Right lobe of liver (tissue), 6 donors: ENCODE measurements around the gene ZNF280D. TPM values are rescaled to one million over a fixed set of nuclear protein-coding genes. Genes with fewer than 3 reads are reported as not detected.

Experiments used
- ATAC-seq, 4 donors: fragments of 200-7000 bp; cut with Tn5 transposase; one replicate each; pipeline ENCODE4 v1.9.1; 2020; ENCODE audit warnings: mild to moderate bottlenecking in 4 of 4, moderate library complexity in 4 of 4
- DNase-seq, 3 donors: peaks; one replicate each; pipeline ENCODE4 v3.0.0-alpha.2; 2020
- H3K27ac ChIP-seq, 3 donors: fragments of 200-600 bp; one replicate each; pipeline ENCODE4 v1.8.0; 2022
- H3K27me3 ChIP-seq, 2 donors: fragments of 200-600 bp; one replicate each; pipeline ENCODE4 v1.8.0; 2022
- H3K36me3 ChIP-seq, 4 donors: fragments of 200-600 bp; sonication (generic) in 1 of 4; one replicate each; pipeline versions ENCODE4 v1.5.1 to v1.8.0; 2017 to 2022; ENCODE audit warnings: control low read depth in 1 of 4
- H3K4me1 ChIP-seq, 4 donors: fragments of 200-600 bp; sonication (generic) in 1 of 4; one replicate each; pipeline versions ENCODE4 v1.5.1 to v1.8.0; 2017 to 2022; ENCODE audit warnings: control low read depth in 1 of 4
- H3K4me3 ChIP-seq, 3 donors: fragments of 200-600 bp; one replicate each; pipeline ENCODE4 v1.8.0; 2022
- H3K9me3 ChIP-seq, 4 donors: fragments of 200-600 bp; sonication (generic) in 1 of 4; one replicate each; pipeline versions ENCODE4 v1.5.1 to v1.8.0; 2017 to 2022; ENCODE audit warnings: control low read depth in 1 of 4
- POLR2A ChIP-seq: fragments of 450-650 bp; IDR thresholded peaks from one replicate; pipeline ENCODE4 v1.6.1; 2017; ENCODE audit warnings: antibody characterized with exemption, mild to moderate bottlenecking
- WGBS: methylation state at CpG from one replicate; pipeline ENCODE4 v1.1.6; 2018; ENCODE audit warnings: low coverage, low lambda C conversion rate; ENCODE audit not compliant: insufficient coverage; ENCODE audit errors: missing lambda C conversion rate; 5-methylcytosine and 5-hydroxymethylcytosine counted together
- intact Hi-C, 2 donors: fragments of 100-400 bp; cut with DNase I; formaldehyde crosslinking; loops; one replicate each; pipeline versions ENCODE4 v1.11.2 to v1.14.1; 2022
- total RNA-seq, 6 experiments: library from RNA; depleted of rRNA in 2 of 6; stranded (reverse); fragments of >200 nt in 2 of 6; fragmentation: NEBNext Ultra II Directional in 3 of 6; extraction: Animal tissue kit (Norgen Biotek cat#: 25700) in 3 of 6; gene quantifications; one replicate each; pipeline versions ENCODE4 v1.1.0 to v1.2.4, GENCODE V29; 2016 to 2023
- TF ChIP-seq, protein P1 (sequence below), 4 donors: fragments of 200-600 bp in 3 of 4; fragments of 450-650 bp in 1 of 4; IDR thresholded peaks; one replicate each; pipeline versions ENCODE4 v1.5.1 to v1.8.0; 2016 to 2022; ENCODE audit warnings: antibody characterized with exemption in 4 of 4, mild to moderate bottlenecking in 2 of 4
- donor health status: DM: no; HTN: yes; CAD: no.
- donor health status: DM: no; HTN: no; CAD: no.
- donor health status: DM: no; HTN: no; CAD: no.
- donor health status: DM: no; HTN: yes; CAD: no.
- donor health status: DM: no; HTN: yes; CAD: no.

The ZNF280D gene
- total RNA-seq, 6 experiments from 2014 or later = 18.2 to 34.0 (median 18.7) TPM

DNA sequence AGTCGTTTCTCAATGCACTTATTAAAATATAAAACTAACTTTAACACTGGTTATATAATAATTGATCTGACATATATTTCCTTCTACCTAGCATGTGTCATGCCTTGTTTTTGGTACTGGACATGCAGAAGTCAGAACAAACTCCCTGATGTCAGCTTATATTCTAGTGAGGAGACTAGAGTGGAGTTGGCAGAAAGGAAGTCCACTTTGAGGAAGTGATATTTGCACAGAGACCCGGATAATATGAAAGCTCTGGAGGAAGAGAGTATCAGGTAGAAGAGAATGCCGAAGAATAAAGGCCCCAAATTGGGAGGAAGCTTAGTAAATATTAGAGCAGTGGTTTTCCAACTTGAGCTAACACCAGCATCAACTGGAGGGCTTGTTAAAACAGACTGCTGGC is 24.6 kb upstream of the ZNF280D start:
- DNase-seq = no peak
- intact Hi-C loops = no loop called here
- H3K27ac ChIP-seq = no peak overlapping the region
- peak in 2 of 4 donors; percentile 34 to 47 for ATAC-seq
- H3K4me1 ChIP-seq = peaks cover 0 to 5% (median 0%) of the 10 kb centered on the region in 4 donors
- H3K9me3 ChIP-seq = no peaks in the 10 kb centered on the region
- H3K36me3 ChIP-seq = no peaks in the 10 kb centered on the region
- H3K4me3 ChIP-seq = no peak overlapping the region
- TF ChIP-seq, protein P1, sequence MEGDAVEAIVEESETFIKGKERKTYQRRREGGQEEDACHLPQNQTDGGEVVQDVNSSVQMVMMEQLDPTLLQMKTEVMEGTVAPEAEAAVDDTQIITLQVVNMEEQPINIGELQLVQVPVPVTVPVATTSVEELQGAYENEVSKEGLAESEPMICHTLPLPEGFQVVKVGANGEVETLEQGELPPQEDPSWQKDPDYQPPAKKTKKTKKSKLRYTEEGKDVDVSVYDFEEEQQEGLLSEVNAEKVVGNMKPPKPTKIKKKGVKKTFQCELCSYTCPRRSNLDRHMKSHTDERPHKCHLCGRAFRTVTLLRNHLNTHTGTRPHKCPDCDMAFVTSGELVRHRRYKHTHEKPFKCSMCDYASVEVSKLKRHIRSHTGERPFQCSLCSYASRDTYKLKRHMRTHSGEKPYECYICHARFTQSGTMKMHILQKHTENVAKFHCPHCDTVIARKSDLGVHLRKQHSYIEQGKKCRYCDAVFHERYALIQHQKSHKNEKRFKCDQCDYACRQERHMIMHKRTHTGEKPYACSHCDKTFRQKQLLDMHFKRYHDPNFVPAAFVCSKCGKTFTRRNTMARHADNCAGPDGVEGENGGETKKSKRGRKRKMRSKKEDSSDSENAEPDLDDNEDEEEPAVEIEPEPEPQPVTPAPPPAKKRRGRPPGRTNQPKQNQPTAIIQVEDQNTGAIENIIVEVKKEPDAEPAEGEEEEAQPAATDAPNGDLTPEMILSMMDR (IDR thresholded peaks at IDR 0.05) = no peak
- no peak for TF ChIP-seq POLR2A
- 57% methylated on average over 3 of the region's 3 CpGs for WGBS
- H3K27me3 ChIP-seq = no peaks in the 10 kb centered on the region

DNA sequence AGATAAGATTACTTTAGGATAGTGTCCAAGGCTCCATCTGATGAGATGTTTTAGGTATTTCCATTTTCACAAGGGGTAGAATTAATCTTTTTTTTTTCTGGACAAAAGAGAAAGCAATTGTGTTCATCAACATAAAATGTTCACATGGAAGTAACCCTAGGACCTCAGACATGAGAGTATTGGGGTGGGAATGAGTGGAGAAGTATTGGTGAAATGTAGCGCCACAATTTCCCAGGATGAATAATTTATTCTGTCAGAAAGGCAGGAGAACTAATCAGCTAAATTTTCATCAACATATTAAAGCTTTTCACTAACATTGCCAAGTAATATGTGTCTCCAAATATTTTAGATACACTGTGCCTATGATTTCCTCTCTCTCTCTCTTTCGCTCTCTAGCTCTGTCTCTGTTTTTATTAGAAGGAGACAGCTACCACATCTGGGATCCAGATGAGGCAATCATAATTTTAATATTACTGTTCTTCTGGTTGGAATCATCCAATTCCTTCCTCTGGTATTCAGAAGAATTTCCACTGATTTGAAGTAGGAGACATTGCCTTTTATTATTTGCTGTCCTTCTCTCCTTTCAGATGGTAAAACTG is 21.6 kb upstream of the ZNF280D start:
- 80% methylated on average over 2 of the region's 2 CpGs for WGBS
- peaks cover 0 to 5% (median 0%) of the 10 kb centered on the region in 4 donors for H3K4me1 ChIP-seq
- ATAC-seq = no peak

DNA sequence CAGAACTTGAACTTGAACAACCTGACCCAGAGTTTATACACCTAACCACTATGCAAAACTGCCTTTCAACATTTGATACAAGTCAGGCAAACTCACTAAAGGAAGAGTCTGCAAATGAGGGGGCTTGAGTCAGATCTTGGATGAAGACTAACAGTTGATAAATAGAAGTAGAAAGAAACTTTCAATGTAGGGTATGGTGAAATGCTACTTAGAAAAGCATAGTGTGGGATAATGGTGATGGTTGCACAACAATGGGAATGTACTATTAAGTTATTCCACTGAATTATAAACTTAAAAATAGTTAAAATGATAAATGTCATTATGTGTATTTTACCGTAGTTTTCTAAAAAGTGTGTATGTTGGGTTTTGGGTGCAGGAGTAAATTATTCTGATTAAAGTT is 19.7 kb upstream of the ZNF280D start:
- Histone ChIP-seq H3K27me3 (no peaks in the 10 kb centered on the region), H3K9me3 (peaks cover 0 to 2% (median 0%) of the 10 kb centered on the region in 4 donors), H3K36me3 (no peaks in the 10 kb centered on the region), H3K27ac (no peak overlapping the region), H3K4me3 (no peak overlapping the region), H3K4me1 (peaks cover 0 to 11% (median 0%) of the 10 kb centered on the region in 4 donors)
- DNase-seq (no peak), ATAC-seq (no peak)
- intact Hi-C loops = no loop called here
- 85% methylated on average over 1 of the region's 1 CpG for WGBS
- no peak for TF ChIP-seq POLR2A
- TF ChIP-seq, protein P1 (IDR thresholded peaks at IDR 0.05) = no peak

More for the DNA sequence above, 21.6 kb upstream of the ZNF280D start:
- DNase-seq = no peak
- Histone ChIP-seq H3K27me3 (no peaks in the 10 kb centered on the region), H3K27ac (no peak overlapping the region), H3K36me3 (no peaks in the 10 kb centered on the region), H3K9me3 (peaks cover 0 to 2% (median 0%) of the 10 kb centered on the region in 4 donors), H3K4me3 (no peak overlapping the region)
- intact Hi-C loops = no loop called here
- TF ChIP-seq POLR2A = no peak
- TF ChIP-seq, protein P1 (IDR thresholded peaks at IDR 0.05) = no peak

DNA sequence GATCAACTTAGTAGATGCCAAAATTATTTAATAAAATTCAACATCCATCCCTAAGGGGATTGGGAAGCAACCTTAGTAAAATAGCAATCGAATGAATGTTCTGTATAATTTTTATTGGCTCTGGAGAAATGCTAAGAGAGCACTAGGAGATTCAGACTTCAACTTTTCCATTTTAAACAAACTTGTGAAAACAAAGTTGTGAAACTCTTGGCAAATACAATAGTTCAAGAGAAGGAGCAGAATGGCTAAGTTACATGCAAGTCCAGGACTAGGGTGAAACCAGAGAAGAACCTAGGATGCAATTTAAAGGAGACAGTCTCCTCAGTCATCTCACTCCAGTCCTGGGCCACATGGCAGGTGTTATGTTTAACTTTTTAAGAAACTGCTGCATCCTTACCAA is 16.7 kb upstream of the ZNF280D start:
- H3K27ac ChIP-seq = no peak overlapping the region
- ATAC-seq = peak; percentile 63 to 88 (median 77)
- intact Hi-C loops = no loop called here
- 25% methylated on average over 1 of the region's 1 CpG for WGBS
- peaks cover 0 to 2% (median 0%) of the 10 kb centered on the region in 4 donors for H3K9me3 ChIP-seq
- no peaks in the 10 kb centered on the region for H3K27me3 ChIP-seq
- H3K4me1 ChIP-seq = peaks cover 0 to 11% (median 0%) of the 10 kb centered on the region in 4 donors
- DNase-seq = no peak
- no peak overlapping the region for H3K4me3 ChIP-seq
- H3K36me3 ChIP-seq = no peaks in the 10 kb centered on the region
- TF ChIP-seq, protein P1 (IDR thresholded peaks at IDR 0.05) = no peak
- TF ChIP-seq POLR2A = no peak
